ENCODE results near the gene HOOK2. TPM values are rescaled to one million over a fixed set of nuclear protein-coding genes. Genes with fewer than 3 reads are reported as not detected.

Gene HOOK2
- total and polyA plus RNA-seq, 9 of the 15 experiments (the other 6 are each of a cell fraction or from before 2014, with no cell fraction given): 1.3 to 17.2 (median 9.9) TPM

GRCh38 chr19:12777217-12778016 lies 2.1 kb upstream of the HOOK2 start (continued):
- TF ChIP-seq ZBTB7A (IDR thresholded peaks at IDR 0.05; ENCODE audit: borderline replicate concordance, control insufficient read depth, low read depth, low read length) (peak; percentile 85), CEBPZ (IDR thresholded peaks at IDR 0.05; ENCODE audit: borderline replicate concordance, low read depth, low read length) (no peak), ZNF3 (CRISPR knock-in tag; IDR thresholded peaks at IDR 0.05) (no peak), DNMT1 (IDR thresholded peaks at IDR 0.05) (no peak), ZFP36 (IDR thresholded peaks at IDR 0.05; ENCODE audit: low read depth, low read length, partially characterized antibody) (no peak), RBBP5 (IDR thresholded peaks at IDR 0.05; ENCODE audit: borderline replicate concordance, insufficient read depth, low read length, poor library complexity, severe bottlenecking) (no peak), RBM22 (IDR thresholded peaks at IDR 0.05; ENCODE audit: low read depth, low read length, poor library complexity, severe bottlenecking) (no peak), RFX5 (IDR thresholded peaks at IDR 0.05; ENCODE audit: low read depth, low read length) (no peak), CHD2 (IDR thresholded peaks at IDR 0.05; ENCODE audit: low read depth, low read length) (no peak), NUFIP1 (IDR thresholded peaks at IDR 0.05; ENCODE audit: partially characterized antibody) (no peak), HDAC2 (IDR thresholded peaks at IDR 0.05) (no peak), SPI1 (IDR thresholded peaks at IDR 0.05; ENCODE audit: borderline replicate concordance, low read depth, low read length) (no peak), THRB (CRISPR knock-in tag; conservative IDR thresholded peaks at IDR 0.05) (no peak), MAX (CRISPR knock-in tag; IDR thresholded peaks at IDR 0.05) (no peak), ZEB2 (IDR thresholded peaks at IDR 0.05) (no peak), FOS (IDR thresholded peaks at IDR 0.05; ENCODE audit: extremely low read depth, insufficient read length) (no peak), MXD1 (CRISPR knock-in tag; IDR thresholded peaks at IDR 0.05; ENCODE audit: borderline replicate concordance, poor library complexity, severe bottlenecking) (no peak), MBD2 (IDR thresholded peaks at IDR 0.05; ENCODE audit: borderline replicate concordance, low read depth) (no peak), RFX7 (CRISPR knock-in tag; IDR thresholded peaks at IDR 0.05) (no peak)
- TF ChIP-seq, protein P1, sequence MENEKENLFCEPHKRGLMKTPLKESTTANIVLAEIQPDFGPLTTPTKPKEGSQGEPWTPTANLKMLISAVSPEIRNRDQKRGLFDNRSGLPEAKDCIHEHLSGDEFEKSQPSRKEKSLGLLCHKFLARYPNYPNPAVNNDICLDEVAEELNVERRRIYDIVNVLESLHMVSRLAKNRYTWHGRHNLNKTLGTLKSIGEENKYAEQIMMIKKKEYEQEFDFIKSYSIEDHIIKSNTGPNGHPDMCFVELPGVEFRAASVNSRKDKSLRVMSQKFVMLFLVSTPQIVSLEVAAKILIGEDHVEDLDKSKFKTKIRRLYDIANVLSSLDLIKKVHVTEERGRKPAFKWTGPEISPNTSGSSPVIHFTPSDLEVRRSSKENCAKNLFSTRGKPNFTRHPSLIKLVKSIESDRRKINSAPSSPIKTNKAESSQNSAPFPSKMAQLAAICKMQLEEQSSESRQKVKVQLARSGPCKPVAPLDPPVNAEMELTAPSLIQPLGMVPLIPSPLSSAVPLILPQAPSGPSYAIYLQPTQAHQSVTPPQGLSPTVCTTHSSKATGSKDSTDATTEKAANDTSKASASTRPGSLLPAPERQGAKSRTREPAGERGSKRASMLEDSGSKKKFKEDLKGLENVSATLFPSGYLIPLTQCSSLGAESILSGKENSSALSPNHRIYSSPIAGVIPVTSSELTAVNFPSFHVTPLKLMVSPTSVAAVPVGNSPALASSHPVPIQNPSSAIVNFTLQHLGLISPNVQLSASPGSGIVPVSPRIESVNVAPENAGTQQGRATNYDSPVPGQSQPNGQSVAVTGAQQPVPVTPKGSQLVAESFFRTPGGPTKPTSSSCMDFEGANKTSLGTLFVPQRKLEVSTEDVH (IDR thresholded peaks at IDR 0.05; ENCODE audit: low read depth, partially characterized antibody): no peak
